HCT116 (cell line): ENCODE results near the gene KCNA2.

ENCODE experiments used
- ATF3 ChIP-seq: IDR thresholded peaks from 2 replicates; pipeline ENCODE4 v1.6.1; 2012
- CEBPB ChIP-seq: IDR thresholded peaks from 2 replicates; pipeline ENCODE4 v1.6.1; 2012; ENCODE audit warnings: low read depth
- CTCF ChIP-seq, 3 experiments: fragments of 200-600 bp in 1 of 3; sonication (generic) in 1 of 3; IDR thresholded peaks in 2 of 3; conservative IDR thresholded peaks in 1 of 3; 2 replicates each; pipeline ENCODE4 v1.5.1; 2012 to 2017; ENCODE audit warnings: low read depth in 2 of 3, low read length in 2 of 3, antibody characterized with exemption in 1 of 3, borderline replicate concordance in 1 of 3, control low read depth in 1 of 3, mild to moderate bottlenecking in 1 of 3, mixed read lengths in 1 of 3, mixed run types in 1 of 3, moderate library complexity in 1 of 3; ENCODE audit not compliant: insufficient read depth in 1 of 3
- EGR1 ChIP-seq: IDR thresholded peaks from 2 replicates; pipeline ENCODE4 v1.6.1; 2012; ENCODE audit warnings: low read depth
- JUND ChIP-seq: IDR thresholded peaks from 2 replicates; pipeline ENCODE4 v1.6.1; 2012
- MAX ChIP-seq: IDR thresholded peaks from 2 replicates; pipeline ENCODE4 v1.6.1; 2012
- POLR2AphosphoS5 ChIP-seq: IDR thresholded peaks from 2 replicates; pipeline ENCODE4 v1.6.1; 2011; ENCODE audit warnings: mild to moderate bottlenecking, low read depth, low read length, moderate library complexity
- RAD21 ChIP-seq: IDR thresholded peaks from 2 replicates; pipeline ENCODE4 v1.6.1; 2012; ENCODE audit warnings: low read depth, mild to moderate bottlenecking
- REST ChIP-seq: IDR thresholded peaks from 2 replicates; pipeline ENCODE4 v1.6.1; 2012; ENCODE audit warnings: low read depth
- ZNF274 ChIP-seq: fragments of 200-500 bp; sonication (Bioruptor generic); IDR thresholded peaks from 2 replicates; pipeline ENCODE4 v1.6.1; 2014; ENCODE audit warnings: mild to moderate bottlenecking, low read depth, low read length, inconsistent platforms

GRCh38 chr1:110639724-110640386 is 33.7 kb upstream of the KCNA2 start:
- no peak for TF ChIP-seq CTCF (IDR thresholded peaks at IDR 0.05 in 2 of 3, conservative IDR thresholded peaks at IDR 0.05 in 1 of 3; ENCODE audit: borderline replicate concordance in 1 of 3, insufficient read depth in 1 of 3, low read depth in 2 of 3, low read length in 2 of 3)
- no peak for TF ChIP-seq ZNF274
- no peak for TF ChIP-seq RAD21
- TF ChIP-seq REST: no peak
- TF ChIP-seq ATF3: no peak
- no peak for TF ChIP-seq MAX
- TF ChIP-seq EGR1: no peak
- TF ChIP-seq JUND: no peak
- no peak for TF ChIP-seq POLR2AphosphoS5
- TF ChIP-seq CEBPB: no peak
